Stimulated activated CD4-positive, alpha-beta T cell treated with anti-CD3 and anti-CD28 coated beads, Interleukin-4, amount 100 ng/mL, for 4 hours (primary cell): ENCODE data around the gene FXYD4.

Experiments
- DNase-seq, 2 experiments: peaks; one replicate each; pipeline ENCODE4 v3.0.0-alpha.2; 2020

Gene FXYD4

GRCh38 chr10:43347997-43348396 is 23.4 kb upstream of the FXYD4 start:
- DNase-seq, result no peak

DNA sequence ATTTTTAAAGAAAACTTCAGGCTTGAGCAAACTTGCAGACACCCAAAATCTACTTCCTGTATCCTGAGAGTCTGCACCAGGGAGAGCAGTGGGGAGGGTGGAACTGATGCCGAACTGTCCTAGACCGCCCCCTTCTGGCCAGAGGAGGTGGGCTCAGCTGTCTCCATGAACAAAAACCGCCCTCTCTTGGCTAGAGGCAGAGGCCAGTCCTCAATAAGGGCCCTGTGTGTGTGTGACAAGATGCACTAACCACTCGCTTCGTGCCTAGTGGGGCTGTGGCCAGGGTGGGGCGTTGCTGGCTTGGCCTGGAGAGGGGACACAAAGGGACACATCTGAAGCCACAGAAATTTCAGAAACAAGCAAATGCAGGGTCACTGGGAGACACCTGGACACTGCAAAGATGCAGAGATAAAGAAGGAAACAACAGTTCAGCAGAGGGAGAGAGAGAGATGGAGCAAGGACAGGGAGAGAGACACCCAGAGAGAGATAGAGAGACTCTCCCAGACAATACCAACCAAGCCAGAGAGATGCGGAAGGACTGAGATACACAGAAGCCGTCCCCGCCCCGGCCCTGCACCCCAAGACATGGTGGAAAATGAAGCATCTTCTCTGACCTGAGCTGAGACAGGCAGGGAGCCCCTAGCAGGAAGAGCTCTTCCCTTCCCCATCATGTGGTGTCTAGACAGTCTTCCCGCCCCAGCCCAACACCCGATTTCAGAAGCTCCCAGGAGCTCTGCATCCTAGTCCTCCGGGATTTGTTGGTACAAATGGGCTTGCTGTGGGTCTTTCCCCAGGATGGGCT is 22.7 kb upstream of the FXYD4 start:
- peak; percentile 76 to 77 for DNase-seq

- no peak for DNase-seq
Measured at GRCh38 chr10:43350156-43350555, 21.3 kb upstream of the FXYD4 start.

- no peak for DNase-seq
Measured at GRCh38 chr10:43350686-43351085, 20.8 kb upstream of the FXYD4 start.

- DNase-seq, result no peak
Measured at GRCh38 chr10:43351301-43351700, 20.1 kb upstream of the FXYD4 start.

GRCh38 chr10:43352951-43353350 is 18.5 kb upstream of the FXYD4 start:
- DNase-seq, result no peak

DNA sequence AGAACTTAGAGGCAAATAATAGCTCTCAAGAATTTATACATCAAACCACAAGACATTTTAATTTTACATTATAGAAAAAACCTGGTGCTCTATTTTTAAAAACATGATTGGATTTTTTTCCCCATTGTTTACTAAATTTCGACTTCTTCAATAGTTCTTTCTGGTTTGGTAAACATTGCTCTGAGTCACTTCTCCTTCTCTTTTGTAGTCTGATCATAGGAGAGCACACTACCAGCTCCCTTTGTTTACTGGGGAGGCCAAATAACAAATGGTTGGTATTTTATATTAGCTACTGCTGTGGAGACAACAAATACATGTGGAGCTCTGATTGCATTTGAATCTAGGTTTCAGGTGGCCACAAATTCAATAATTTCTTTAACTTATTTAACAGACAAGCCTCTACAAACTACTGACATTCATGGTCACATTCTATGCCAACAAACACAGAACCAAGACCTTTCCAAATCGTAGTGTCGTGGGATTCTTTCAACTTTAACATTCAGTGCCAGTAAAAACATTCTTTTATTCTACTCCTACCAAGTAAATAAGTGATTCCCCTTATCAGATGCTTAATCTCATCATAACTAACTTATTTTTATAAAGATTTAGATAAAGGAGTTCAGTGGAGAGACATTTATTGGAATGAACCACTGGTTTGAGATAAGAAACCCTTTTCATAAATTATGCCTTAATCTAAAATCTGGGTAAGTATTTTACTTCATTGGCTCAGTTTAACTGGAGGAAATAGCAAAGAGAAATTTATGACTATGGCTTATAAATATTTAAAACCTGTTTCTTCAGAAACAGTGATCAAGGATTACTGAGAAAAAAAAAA is 17.7 kb upstream of the FXYD4 start:
- no peak for DNase-seq

DNA sequence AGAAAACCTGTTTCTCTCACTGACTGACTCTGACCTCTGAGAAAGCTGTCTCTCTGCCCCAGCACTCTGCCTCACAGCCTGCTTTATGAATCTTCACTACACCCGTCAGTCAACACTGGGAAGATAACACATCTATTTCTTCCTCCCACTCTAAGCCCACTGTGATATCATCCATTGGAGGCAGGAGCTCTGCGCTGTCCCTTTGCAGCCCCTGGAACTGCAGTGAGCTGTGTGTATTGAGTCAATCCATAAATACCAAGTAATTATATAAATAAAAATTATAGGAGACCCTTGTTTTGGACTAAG is 17.2 kb upstream of the FXYD4 start:
- DNase-seq, result no peak

DNA sequence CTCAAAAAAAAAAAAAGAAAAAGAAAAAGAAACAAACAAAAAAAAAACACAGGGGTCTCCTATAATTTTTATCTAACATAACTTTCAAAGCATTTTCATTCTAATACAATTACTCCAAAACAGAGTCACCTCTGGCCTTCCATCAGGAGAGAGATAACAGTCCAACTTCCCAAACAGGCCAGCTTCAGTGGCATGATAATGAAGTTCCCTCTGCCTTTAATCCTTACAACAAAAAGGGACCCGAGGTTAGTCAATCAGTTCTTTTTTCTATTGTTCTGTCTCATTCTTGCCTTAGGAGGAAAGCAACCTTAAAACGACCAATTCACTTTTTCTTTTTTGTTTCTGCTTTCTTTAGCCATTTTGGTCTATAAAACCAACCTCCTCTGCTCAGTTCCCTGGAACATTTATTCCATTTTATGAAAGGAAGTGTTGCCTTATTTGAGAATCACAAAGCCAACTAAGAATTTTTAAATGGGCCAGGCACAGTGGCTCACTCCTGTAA is 16.5 kb upstream of the FXYD4 start:
- DNase-seq, result no peak

DNA sequence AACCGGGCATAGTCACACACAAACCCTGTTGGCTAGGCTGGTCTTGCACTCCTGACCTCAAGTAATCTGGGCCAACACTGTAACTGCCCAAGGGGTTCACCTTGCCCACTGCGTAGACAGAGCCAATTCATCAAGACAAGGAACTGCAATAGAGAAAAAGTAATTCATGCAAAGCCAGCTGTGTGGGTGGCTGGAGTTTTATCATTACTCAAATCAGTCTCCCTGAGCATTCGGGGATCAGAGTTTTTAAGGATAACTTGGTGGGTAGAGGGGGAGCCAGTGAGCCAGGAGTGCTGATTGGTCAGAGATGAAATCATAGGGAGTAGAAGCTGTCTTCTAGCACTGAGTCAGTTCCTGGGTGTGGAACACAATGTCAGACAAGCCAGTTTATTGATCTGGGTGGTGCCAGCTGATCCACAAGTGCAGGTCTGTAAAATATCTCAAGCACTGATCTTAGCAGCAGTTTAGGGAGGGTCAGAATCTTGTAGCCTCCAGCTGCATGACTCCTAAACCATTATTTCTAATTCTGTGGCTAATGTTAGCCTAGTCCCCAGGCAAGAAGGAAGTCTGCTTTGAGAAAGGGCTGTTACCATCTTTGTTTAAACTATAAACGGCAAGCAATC is 15.6 kb upstream of the FXYD4 start:
- DNase-seq, result no peak

DNA sequence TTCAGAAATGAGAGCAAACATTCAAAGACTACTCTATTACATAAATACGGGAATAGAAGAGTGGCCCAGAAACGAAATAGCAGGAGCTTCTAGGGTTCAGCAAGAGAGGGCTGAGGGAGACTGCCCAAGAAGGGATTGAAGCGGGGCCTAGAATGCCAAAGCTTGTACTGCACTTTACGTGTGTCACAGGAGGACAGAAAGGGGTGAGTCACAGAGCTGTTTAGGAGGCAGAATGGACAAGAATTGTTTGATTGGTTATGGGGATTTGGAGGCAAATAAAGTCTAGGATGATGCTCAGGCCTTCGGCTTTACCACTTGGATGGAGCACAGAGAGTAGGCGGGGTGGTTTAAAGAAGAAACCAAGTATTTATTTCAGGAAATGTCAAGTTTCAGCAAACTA is 11.3 kb upstream of the FXYD4 start:
- DNase-seq, result no peak

- peak; percentile 11 to 51 for DNase-seq
Measured at GRCh38 chr10:43361547-43362190, 9.8 kb upstream of the FXYD4 start.

DNA sequence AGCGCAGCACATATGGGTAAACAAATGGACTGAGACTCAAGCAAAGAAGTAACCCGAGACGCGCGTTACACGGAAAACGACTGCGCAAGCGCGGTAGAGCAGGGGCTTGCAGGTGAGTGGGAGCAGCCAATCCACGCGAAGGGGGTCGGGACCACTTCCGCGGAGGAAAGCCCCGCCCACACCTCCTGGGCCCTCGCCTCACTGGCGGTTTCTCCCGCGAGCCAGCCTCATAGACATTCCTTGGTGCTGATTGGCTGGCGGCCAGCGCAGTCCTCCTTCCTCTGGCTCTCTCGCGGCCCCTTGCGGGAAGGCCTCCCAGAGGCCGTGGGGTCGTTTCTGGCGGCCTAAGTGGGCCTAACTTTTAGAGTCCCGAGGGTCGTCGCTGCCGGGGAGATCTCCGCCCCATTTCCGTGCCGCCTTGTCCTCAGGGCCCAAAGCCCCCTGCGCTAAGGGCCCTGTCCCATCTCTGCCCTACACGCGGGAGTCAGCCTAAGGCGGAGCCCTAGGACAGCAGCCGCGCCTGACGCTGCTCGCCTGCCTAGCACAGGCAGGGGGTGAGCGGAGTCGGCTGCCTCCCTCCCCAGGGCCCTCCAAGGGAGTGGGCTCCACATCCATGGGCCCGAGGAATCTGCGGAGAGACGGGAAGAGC is 9.1 kb upstream of the FXYD4 start:
- DNase-seq, result peak; percentile 97 to 98

DNA sequence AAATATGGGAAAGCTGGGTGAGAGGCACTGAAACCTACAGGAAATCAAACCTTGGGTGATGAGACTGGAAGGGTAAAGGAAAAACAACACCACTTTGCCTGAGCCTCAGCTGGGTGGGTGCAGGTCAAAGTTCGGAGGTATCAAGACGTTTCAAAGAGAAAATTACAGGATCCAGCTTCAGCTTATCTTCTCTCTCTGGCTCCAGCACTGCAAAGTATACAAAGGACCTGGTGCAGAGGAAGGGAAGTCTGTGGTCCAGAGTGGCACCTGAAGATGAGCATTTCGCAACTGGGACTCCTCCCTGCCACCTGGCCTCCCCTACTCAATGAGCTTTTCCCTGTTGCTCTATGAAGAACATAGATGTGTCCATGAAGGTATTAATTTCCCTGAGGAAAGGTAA is 6.4 kb upstream of the FXYD4 start:
- no peak for DNase-seq

DNA sequence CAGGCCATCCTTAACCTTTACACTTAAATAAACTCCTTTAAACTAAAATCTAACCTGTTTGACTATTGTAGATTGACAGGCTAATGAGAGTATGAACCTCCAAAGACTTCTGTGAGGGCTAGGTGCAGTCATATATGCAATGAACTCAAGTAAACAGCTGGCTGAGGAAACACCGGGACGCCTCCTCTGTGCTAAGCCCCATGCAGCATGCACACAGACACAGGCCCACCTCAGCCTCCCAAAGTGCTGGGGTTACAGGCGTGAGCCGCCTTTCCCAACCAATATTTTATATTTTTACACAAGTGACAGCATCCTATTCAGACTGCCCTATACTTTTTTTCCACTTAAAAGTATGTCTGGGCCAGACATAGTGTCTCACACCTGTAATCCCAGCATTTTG is 1.5 kb upstream of the FXYD4 start:
- DNase-seq, result no peak

DNA sequence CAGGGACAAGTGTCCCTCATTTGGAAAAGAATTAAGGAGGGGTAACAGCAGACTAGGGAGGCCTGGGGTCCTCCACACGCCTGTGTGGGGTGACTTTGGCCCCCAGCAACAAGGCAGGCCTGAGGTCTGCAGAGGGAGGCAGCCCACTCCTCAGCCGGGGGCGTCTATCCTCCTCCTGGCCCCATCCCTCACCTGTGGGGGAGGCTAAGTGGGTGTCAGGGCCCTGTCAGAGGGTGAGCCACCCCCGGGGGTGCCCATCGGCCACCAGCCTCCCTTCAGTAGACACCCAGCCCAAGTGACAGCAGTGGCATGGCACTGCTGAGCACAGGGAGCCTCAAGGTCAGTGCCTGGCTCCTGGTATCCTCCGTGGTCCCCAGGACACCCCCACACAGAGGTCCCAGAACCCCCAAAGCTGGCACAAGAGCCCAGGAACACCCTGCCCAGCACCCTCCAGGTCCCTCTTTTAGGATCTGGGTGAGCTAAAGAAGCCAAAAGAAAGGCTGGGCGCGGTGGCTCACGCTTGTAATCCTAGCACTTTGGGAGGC is 693 bp upstream of the FXYD4 start:
- no peak for DNase-seq

GRCh38 chr10:43372765-43373361 is 1.4 kb downstream of the FXYD4 start:
- DNase-seq, result no peak

DNA sequence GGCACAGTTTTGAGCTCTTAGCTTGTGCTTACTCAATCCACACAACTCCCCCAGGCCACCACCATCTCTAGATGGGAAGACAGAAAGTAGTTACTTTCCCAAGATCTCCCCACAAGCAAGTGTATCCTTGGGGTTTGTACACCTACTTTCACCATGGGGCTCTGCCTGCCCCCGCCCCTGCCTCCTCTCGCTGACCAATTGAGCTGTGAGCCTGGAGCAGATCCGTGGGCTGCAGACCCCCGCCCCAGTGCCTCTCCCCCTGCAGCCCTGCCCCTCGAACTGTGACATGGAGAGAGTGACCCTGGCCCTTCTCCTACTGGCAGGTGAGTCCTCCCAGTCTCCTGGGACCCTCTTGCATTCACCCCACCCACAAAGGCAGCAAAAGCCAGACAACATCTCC is 2.0 kb downstream of the FXYD4 start:
- no peak for DNase-seq

GRCh38 chr10:43374194-43374593 is 2.8 kb downstream of the FXYD4 start:
- DNase-seq, result no peak

DNA sequence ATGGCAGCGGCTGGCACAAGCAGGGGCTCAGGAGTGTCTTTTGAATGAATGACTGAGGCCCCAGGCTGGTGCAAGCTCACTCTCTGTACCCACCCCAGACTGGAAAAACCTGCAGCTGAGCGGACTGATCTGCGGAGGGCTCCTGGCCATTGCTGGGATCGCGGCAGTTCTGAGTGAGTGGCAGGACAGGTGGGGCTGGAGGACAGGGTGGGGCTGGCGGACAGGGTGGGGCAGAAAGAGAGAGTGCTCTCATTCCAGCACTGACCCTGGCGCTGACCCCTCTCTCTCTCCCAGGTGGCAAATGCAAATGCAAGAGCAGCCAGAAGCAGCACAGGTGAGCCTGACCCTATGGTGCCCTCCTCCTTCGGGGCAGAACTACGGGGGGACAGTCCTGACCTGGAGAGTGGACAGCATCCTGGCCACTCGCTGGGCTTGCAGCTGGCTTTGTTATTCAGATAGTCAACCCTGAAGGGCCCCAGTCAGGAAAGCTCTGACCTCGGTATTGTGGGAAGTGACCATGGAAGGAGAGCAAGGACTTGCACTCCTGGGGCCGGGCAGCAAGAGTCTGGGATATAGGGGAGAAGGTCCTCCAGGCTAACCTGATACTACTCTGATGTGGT is 4.1 kb downstream of the FXYD4 start:
- no peak for DNase-seq

DNA sequence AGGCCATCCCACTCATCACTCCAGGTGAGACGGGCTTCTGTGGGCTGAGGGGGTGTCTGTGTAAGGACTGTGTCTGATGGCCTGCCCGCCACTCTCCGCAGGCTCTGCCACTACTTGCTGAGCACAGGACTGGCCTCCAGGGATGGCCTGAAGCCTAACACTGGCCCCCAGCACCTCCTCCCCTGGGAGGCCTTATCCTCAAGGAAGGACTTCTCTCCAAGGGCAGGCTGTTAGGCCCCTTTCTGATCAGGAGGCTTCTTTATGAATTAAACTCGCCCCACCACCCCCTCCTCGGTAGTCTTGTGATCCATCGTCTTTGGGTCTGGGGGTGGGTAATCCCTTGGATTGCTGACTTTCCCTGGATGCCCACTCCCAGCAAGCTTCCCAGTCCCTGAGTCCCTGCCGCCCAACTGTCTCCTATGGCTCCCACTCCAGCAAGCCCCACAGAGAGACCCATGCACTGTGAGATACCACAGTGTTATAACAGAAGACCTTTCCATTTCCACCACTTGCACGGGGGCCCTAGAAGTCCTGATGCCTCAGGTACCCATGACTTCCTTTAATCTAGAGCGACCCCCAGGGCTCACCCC is 4.7 kb downstream of the FXYD4 start:
- DNase-seq, result no peak
